H9 (cell line): ENCODE measurements around the gene NEIL1. TPM values are rescaled to one million over a fixed set of nuclear protein-coding genes. Genes with fewer than 3 reads are reported as not detected.

Source experiments
- DNase-seq: peaks from one replicate; pipeline ENCODE4 v3.0.0-alpha.2; 2017
- H2AFZ ChIP-seq: one replicate; pipeline ENCODE4 v1.6.1; 2013; ENCODE audit warnings: mild to moderate bottlenecking, low read length, control low read depth, moderate library complexity
- H2AK5ac ChIP-seq: 2 replicates; pipeline ENCODE4 v1.6.1; 2013; ENCODE audit warnings: low read length, control low read depth, mixed read lengths; ENCODE audit not compliant: insufficient read length
- H2BK120ac ChIP-seq: one replicate; pipeline ENCODE4 v1.6.1; 2013; ENCODE audit warnings: low read depth, mild to moderate bottlenecking, low read length, control low read depth, inconsistent platforms; ENCODE audit not compliant: poor library complexity, severe bottlenecking
- H2BK12ac ChIP-seq: 2 replicates; pipeline ENCODE4 v1.6.1; 2013; ENCODE audit warnings: low read length, control low read depth, mixed read lengths, low read depth; ENCODE audit not compliant: insufficient read length
- H2BK15ac ChIP-seq: 2 replicates; pipeline ENCODE4 v1.6.1; 2013; ENCODE audit warnings: low read depth, low read length, control low read depth
- H2BK20ac ChIP-seq: one replicate; pipeline ENCODE4 v1.6.1; 2013; ENCODE audit warnings: low read depth, mild to moderate bottlenecking, low read length, control low read depth, inconsistent platforms; ENCODE audit not compliant: poor library complexity, severe bottlenecking
- H2BK5ac ChIP-seq: 2 replicates; pipeline ENCODE4 v1.6.1; 2013; ENCODE audit warnings: low read length, control low read depth, mixed read lengths; ENCODE audit not compliant: insufficient read length
- H3K14ac ChIP-seq: 2 replicates; pipeline ENCODE4 v1.6.1; 2013; ENCODE audit warnings: low read length, control low read depth; ENCODE audit not compliant: insufficient read depth
- H3K18ac ChIP-seq: 2 replicates; pipeline ENCODE4 v1.6.1; 2013; ENCODE audit warnings: low read depth, mild to moderate bottlenecking, mixed read lengths, low read length, control low read depth; ENCODE audit not compliant: insufficient read length
- H3K23ac ChIP-seq: 2 replicates; pipeline ENCODE4 v1.6.1; 2013; ENCODE audit warnings: low read length, control low read depth, mixed read lengths, low read depth; ENCODE audit not compliant: insufficient read length
- H3K23me2 ChIP-seq: 2 replicates; pipeline ENCODE4 v1.6.1; 2013; ENCODE audit warnings: low read depth, mild to moderate bottlenecking, mixed read lengths, low read length, control low read depth; ENCODE audit not compliant: insufficient read length, poor library complexity, severe bottlenecking
- H3K27ac ChIP-seq: 2 replicates; pipeline ENCODE4 v1.5.1; 2013; ENCODE audit warnings: low read length, control low read depth, mixed read lengths, low read depth; ENCODE audit not compliant: insufficient read length
- H3K27me3 ChIP-seq: 2 replicates; pipeline ENCODE4 v1.6.1; 2013; ENCODE audit warnings: low read length, control low read depth, inconsistent platforms; ENCODE audit not compliant: insufficient read depth
- H3K4ac ChIP-seq: 2 replicates; pipeline ENCODE4 v1.6.1; 2013; ENCODE audit warnings: low read depth, mild to moderate bottlenecking, control low read depth, inconsistent platforms, low read length, moderate library complexity
- H3K4me1 ChIP-seq: 2 replicates; pipeline ENCODE4 v1.6.1; 2013; ENCODE audit warnings: low read length, control low read depth, inconsistent platforms; ENCODE audit not compliant: insufficient read depth
- H3K4me2 ChIP-seq: 2 replicates; pipeline ENCODE4 v1.6.1; 2013; ENCODE audit warnings: low read length, control low read depth, mixed read lengths; ENCODE audit not compliant: insufficient read length, insufficient read depth
- H3K56ac ChIP-seq: 2 replicates; pipeline ENCODE4 v1.6.1; 2013; ENCODE audit warnings: low read depth, mild to moderate bottlenecking, mixed read lengths, low read length, control low read depth; ENCODE audit not compliant: insufficient read length
- H3K79me1 ChIP-seq: 2 replicates; pipeline ENCODE4 v1.6.1; 2013; ENCODE audit warnings: low read depth, mild to moderate bottlenecking, moderate library complexity, low read length, control low read depth, inconsistent platforms; ENCODE audit not compliant: insufficient read depth, poor library complexity, severe bottlenecking
- H3K79me2 ChIP-seq: 2 replicates; pipeline ENCODE4 v1.6.1; 2013; ENCODE audit warnings: low read length, control low read depth, inconsistent platforms; ENCODE audit not compliant: insufficient read depth
- H3K9ac ChIP-seq: 2 replicates; pipeline ENCODE4 v1.6.1; 2013; ENCODE audit warnings: low read length, control low read depth, mixed read lengths; ENCODE audit not compliant: insufficient read length; ENCODE audit errors: extremely low read depth
- H3K9me3 ChIP-seq: one replicate; pipeline ENCODE4 v1.6.1; 2013; ENCODE audit warnings: low read depth, low read length, inconsistent platforms; ENCODE audit not compliant: control insufficient read depth
- H3T11ph ChIP-seq: one replicate; pipeline ENCODE4 v1.6.1; 2013; ENCODE audit warnings: mild to moderate bottlenecking, low read length, control low read depth, inconsistent platforms
- H4K20me1 ChIP-seq: one replicate; pipeline ENCODE4 v1.6.1; 2013; ENCODE audit not compliant: control insufficient read depth, insufficient read length, insufficient read depth
- H4K5ac ChIP-seq: 2 replicates; pipeline ENCODE4 v1.6.1; 2013; ENCODE audit warnings: low read depth, mild to moderate bottlenecking, mixed read lengths, low read length, control low read depth; ENCODE audit not compliant: insufficient read length
- H4K8ac ChIP-seq: replicated peaks from 2 replicates; pipeline ENCODE4 v1.6.1; 2013; ENCODE audit warnings: low read length, control low read depth, mixed read lengths, low read depth; ENCODE audit not compliant: insufficient read length
- H4K91ac ChIP-seq: 2 replicates; pipeline ENCODE4 v1.6.1; 2013; ENCODE audit warnings: low read depth, mild to moderate bottlenecking, moderate library complexity, mixed read lengths, low read length, control low read depth; ENCODE audit not compliant: insufficient read length
- H3K27ac Mint-ChIP-seq, 3 experiments: 2 replicates in 2 of 3; 3 replicates in 1 of 3; pipeline ENCODE4 v1.8.0; 2020 to 2021; ENCODE audit warnings: mixed read lengths in 3 of 3, mild to moderate bottlenecking in 1 of 3, moderate library complexity in 1 of 3
- H3K27me3 Mint-ChIP-seq: 2 replicates; pipeline ENCODE4 v1.8.0; 2021; ENCODE audit warnings: low read depth, mild to moderate bottlenecking, moderate library complexity, mixed read lengths
- H3K36me3 Mint-ChIP-seq, 3 experiments: 2 replicates in 2 of 3; 3 replicates in 1 of 3; pipeline ENCODE4 v1.8.0; 2020 to 2021; ENCODE audit warnings: low read depth in 3 of 3, mixed read lengths in 3 of 3; ENCODE audit not compliant: insufficient read depth in 1 of 3
- H3K4me1 Mint-ChIP-seq, 2 experiments: 2 replicates each; pipeline ENCODE4 v1.8.0; 2020; ENCODE audit warnings: mixed read lengths in 2 of 2
- H3K4me3 Mint-ChIP-seq, 2 experiments: 2 replicates in 1 of 2; 3 replicates in 1 of 2; pipeline ENCODE4 v1.8.0; 2020 to 2021; ENCODE audit warnings: mild to moderate bottlenecking in 2 of 2, mixed read lengths in 2 of 2, moderate library complexity in 1 of 2
- H3K9me3 Mint-ChIP-seq, 2 experiments: 2 replicates in 1 of 2; 3 replicates in 1 of 2; pipeline ENCODE4 v1.8.0; 2020; ENCODE audit warnings: mild to moderate bottlenecking in 2 of 2, mixed read lengths in 2 of 2, moderate library complexity in 1 of 2
- WGBS: extraction: QIAGEN DNeasy Blood & Tissue Kit; methylation state at CpG from one replicate; pipeline ENCODE4 v1.1.7; 2013; ENCODE audit warnings: missing lambda C conversion rate, low lambda C conversion rate, mixed read lengths; ENCODE audit not compliant: insufficient read length; ENCODE audit errors: extremely low coverage; 5-methylcytosine and 5-hydroxymethylcytosine counted together
- total RNA-seq: library from RNA; stranded (reverse); gene quantifications from 2 replicates; pipeline ENCODE4 v1.2.1, GENCODE V29; 2021
- TF ChIP-seq, protein P1 (sequence below): fragments of 200-600 bp; sonication (generic); conservative IDR thresholded peaks from 3 replicates; pipeline ENCODE4 v1.8.0; 2021; ENCODE audit warnings: antibody characterized with exemption, mild to moderate bottlenecking

NEIL1 gene
- total RNA-seq, 1 experiment from 2014 or later = 16.5 TPM

DNA sequence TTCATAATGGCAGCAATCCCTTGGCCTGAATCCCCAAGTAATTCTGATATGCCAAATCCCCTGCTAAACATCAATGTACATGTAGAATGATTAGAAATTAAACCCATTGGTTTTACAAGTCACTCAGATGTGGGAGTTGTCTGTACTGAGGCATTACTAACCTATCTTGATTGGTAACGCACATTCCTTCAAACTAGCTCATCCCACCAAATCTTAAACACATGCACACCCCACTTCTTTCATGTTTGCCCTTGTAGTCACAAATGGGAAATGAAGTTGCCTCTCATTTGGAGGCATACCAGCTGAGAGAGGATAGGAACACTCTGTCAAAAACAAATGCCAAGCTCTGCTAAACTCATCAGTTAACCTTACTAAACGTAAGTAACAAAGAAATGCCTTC is 50.7 kb downstream of the NEIL1 start:
- Histone ChIP-seq H3K14ac (no peak overlapping the region), H3K27ac (no peak overlapping the region), H3K56ac (no peak overlapping the region), H2AK5ac (no peak overlapping the region), H3K4me2 (no peak overlapping the region), H3K4me1 (no peaks in the 10 kb centered on the region), H2AFZ (no peak overlapping the region), H2BK15ac (no peak overlapping the region), H2BK20ac (no peak overlapping the region), H4K8ac (no peak overlapping the region), H3K79me1 (no peaks in the 10 kb centered on the region), H3T11ph (no peak overlapping the region), H3K4ac (no peak overlapping the region), H2BK120ac (no peak overlapping the region), H3K27me3 (no peaks in the 10 kb centered on the region), H3K23ac (no peak overlapping the region), H4K91ac (no peak overlapping the region), H3K9me3 (no peaks in the 10 kb centered on the region), H3K79me2 (no peaks in the 10 kb centered on the region), H3K23me2 (no peaks in the 10 kb centered on the region), H3K9ac (no peak overlapping the region), H2BK5ac (no peak overlapping the region), H3K18ac (no peak overlapping the region), H4K5ac (no peak overlapping the region), H2BK12ac (no peak overlapping the region), H4K20me1 (no peaks in the 10 kb centered on the region)
- no peaks in the 10 kb centered on the region for H3K9me3 Mint-ChIP-seq
- no peak overlapping the region for H3K4me3 Mint-ChIP-seq
- no CpG with 5 or more reads among the region's 2 CpGs for WGBS
- DNase-seq = no peak
- no peaks in the 10 kb centered on the region for H3K27me3 Mint-ChIP-seq
- H3K4me1 Mint-ChIP-seq = no peaks in the 10 kb centered on the region
- TF ChIP-seq, protein P1, sequence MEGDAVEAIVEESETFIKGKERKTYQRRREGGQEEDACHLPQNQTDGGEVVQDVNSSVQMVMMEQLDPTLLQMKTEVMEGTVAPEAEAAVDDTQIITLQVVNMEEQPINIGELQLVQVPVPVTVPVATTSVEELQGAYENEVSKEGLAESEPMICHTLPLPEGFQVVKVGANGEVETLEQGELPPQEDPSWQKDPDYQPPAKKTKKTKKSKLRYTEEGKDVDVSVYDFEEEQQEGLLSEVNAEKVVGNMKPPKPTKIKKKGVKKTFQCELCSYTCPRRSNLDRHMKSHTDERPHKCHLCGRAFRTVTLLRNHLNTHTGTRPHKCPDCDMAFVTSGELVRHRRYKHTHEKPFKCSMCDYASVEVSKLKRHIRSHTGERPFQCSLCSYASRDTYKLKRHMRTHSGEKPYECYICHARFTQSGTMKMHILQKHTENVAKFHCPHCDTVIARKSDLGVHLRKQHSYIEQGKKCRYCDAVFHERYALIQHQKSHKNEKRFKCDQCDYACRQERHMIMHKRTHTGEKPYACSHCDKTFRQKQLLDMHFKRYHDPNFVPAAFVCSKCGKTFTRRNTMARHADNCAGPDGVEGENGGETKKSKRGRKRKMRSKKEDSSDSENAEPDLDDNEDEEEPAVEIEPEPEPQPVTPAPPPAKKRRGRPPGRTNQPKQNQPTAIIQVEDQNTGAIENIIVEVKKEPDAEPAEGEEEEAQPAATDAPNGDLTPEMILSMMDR = no peak
- H3K27ac Mint-ChIP-seq = no peak overlapping the region
- H3K36me3 Mint-ChIP-seq = peaks cover 35 to 90% (median 79%) of the 10 kb centered on the region in 3 experiments; a peak in 6 of 7 replicates
